HG03378 (cell line): ENCODE data around the gene CACNA1S.

Source experiments
- ATAC-seq: cut with Tn5 transposase; IDR thresholded peaks from one replicate; pipeline ENCODE4 v1.9.1; 2021; ENCODE audit warnings: mild to moderate bottlenecking, moderate library complexity; ENCODE audit not compliant: unreplicated experiment

Gene CACNA1S

DNA sequence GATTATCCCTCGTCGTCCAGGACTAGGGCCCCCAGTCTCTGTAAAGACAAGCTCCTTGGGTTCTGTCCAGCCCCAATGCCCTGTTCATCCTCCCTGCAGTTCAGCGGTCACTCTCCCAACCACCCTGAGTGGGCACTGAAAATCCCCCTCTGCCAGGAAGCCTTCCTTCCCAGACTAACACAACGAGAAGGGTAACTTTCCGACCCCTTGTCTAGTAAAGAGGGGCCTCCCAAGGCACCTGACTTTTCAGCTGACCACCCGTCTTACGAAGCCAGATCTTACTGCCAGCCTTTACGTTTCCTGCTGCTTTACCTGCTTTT, 28.7 kb upstream of the CACNA1S start:
- no peak for ATAC-seq

DNA sequence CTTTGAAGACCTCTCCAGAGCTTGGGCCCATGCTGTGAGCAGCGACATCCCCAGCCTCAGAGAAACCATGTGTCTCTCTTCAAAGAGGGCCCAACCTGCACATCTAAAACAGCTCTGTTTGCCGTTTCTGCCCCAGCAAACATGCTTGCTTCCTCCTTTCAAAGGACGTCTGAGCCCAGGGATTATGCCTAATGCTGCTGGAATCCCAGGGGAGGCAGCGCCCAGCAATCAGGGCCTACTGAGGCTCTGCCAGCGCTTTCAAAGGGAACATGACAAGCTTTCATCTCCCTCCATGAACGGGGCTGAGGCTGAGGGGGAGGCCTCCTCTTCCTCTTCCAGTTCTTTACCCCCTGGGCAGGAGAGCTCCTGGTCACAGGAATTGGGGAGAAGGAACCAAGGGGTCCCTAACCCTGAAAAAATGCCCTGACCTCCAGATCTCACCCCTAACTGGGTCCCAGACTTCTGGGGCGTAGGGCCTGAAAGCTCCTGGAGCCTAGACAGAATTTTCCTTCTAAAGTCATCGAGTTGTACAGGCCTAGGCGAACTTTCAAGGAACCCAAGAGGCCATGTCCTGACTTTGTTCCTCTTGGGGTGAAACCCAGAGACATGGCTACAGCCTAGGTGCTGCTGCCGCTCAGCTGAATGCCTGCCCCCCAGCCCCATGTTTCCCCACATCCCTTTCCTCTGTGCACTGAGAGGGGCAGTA, 28.2 kb upstream of the CACNA1S start:
- ATAC-seq = no peak

DNA sequence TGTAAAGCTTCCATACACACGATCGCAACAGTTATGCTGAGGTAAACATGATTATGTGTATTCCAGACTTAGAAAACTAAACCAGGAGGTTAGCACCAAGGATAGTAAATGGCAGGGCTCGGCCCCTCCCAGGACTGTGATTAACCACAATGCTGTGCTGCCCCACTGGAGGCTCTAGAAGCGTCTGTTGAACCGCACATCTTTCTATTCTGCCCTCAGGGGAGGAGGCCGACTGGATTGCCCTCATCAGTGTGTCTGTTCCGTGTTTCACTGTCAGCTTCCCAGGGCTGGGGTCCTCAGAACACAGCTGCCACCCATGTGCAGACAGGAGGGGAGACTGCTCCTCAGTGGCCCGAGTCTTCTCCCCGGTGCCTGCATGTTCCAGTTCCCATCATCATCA, 27.5 kb upstream of the CACNA1S start:
- ATAC-seq = no peak

DNA sequence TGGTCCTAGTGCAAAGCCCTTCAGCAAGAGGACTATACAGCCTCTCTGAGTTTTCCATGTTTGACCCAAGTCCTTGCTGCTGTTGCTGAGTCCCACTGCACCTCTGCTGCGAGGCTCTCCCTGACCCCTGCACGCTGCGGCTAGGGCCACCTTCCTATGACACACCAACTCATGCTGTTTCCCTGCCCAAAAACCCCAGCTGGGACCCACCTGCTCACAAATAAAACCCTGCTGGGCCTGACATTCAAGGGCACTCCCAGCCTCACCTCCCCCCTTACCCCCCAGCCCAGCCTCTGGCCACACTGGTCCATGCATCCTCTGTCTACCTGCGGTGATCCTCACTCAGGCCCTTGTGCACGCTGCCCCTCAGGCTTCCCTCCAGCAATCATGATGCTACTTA, 27.1 kb upstream of the CACNA1S start:
- ATAC-seq = no peak

DNA sequence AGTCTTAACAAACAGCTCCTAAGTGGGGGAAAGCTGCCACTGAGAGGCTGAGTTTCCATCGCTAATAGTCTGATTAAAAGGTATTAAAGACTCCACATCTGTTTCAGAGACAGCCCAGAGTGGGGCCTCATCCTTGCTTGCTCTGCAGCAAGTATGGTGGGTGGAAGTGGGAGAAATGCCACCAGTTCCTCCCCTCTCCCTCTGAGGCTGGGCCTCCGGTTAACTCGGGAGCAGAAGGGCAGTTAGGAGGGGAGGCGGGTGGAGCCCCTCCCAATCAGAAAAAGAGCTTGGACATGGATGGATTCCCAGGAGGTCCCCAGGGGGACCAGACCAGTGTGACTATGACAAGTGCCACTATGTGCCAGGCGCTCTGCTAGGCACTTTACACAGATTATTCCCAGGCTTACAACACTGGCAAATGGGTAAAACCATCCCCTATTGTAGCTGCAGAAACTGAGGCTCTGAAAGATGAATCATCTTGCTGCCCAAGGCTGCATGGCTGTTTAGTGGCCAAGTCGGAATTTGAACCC, 26.1 kb upstream of the CACNA1S start:
- no peak for ATAC-seq

DNA sequence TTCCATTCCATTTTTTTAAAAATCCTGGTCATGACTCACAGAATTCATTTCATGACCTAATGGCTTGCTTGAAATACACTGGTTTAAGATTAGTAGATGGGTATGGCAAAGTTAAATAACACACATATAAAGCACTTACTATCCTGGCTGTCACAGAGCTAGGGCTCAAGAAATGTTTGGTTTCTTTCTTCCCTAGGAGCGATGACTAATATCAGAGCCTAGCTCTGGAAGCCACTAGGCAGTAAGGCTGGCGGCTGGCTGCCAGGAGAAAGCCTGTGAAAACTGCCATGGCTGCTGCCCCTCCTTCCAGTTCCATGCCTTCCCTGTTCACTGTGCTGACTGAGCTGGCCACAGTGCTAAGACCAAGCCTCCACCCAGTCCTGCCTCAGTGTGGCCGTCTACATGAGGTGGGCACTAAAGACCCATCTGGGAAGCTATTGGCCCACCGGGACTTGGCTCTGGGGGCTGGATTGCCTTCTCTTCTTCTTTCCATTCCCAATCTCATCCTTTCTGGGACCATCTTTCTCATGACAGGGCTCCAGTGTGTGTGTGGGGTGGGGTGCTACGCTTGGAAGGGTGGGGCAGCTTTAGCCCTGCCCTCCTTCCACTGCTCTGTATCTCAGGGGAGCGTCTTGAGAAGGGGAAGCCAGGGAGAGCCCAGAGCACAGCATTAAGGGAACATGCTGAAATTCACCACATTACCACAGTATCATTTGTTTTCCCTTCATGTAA, 25.5 kb upstream of the CACNA1S start:
- no peak for ATAC-seq

DNA sequence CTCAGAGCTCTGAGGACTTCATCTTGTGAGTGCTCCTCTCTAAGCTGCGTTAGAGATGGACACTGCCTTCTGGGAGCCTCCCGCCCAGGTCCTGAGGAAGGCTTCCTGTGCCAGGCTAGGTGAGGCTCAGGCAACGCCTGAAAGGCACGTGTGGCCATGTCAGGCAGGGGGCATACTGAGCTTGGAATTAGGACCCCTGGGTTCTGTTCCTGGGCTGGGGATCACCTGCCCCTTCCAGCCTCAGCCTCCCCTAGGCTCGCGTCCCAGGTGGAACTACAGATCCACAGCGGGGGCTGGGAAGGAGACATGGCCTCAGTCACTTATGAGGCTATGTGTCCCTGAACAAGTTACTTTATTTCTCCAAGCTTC, 24.8 kb upstream of the CACNA1S start:
- ATAC-seq = no peak

DNA sequence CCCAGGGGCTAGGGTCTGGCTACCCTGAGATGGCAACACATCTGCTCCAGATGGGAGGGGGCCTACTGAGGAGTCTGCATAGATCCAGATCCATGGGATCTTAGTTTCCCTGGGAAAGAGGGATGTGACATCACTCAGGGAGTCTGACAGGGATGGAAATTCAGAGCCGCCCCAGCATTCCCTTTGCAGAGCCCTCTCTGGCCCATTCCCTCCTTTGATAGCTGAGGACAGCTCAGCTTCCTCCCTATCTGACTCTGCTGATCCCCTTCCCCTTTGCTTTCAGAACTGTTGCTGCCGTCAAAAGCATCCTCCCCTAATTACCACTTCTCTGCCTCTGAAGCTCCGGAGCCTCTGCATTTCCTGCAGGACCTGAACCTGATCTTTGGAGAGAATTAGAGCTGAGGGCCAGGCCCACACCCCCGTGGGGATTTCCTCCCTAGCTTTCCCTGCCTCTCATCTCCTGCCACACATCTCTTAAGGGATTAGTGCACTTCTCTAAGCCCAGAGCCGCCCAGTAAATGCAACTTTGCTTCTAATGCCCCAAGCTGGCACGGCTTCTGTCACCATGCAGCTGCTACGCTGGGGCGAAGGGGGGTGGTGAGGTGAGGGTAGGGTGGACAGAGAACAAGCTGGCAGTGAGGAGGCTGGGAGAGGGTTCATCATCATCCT, 24.3 kb upstream of the CACNA1S start:
- ATAC-seq = no peak

DNA sequence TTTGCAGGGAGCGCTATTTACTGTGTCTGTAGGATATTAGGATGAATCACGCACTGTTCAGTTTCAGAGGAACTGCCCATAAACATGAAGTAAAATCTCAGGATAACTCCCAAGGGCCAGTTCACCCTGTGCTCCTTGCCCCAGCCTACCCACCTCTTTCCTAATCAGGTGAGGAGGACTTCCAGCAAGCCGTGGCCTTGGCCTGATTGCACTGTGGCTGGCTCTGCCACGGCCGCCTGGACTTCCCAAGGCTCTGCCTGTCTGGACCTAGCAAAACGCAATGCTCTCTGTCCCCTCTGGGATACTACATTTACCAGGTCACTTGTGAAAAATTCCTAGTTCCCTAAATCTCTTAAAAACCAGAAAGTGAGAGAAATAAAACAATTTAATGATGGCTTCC, 22.2 kb upstream of the CACNA1S start:
- no peak for ATAC-seq

DNA sequence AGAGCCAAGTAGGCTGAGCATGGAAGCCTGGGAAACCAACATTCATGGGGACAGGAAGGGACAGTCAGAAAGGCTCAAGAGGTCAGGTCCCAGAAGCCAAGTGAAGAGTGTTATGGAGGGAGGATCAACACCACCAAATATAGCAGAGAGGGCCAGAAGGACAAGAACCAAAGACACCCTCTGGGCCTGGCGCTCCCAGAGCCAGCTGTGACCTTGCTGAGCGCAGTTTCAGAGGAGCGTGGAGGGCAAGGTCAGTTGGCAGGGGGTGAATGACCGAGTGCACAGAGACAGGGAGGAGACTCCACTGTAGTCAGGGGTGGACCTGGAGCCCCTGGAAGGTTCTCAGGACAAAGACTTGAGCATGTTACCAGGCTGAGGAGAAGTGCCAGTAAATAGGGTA, 19.2 kb upstream of the CACNA1S start:
- no peak for ATAC-seq

DNA sequence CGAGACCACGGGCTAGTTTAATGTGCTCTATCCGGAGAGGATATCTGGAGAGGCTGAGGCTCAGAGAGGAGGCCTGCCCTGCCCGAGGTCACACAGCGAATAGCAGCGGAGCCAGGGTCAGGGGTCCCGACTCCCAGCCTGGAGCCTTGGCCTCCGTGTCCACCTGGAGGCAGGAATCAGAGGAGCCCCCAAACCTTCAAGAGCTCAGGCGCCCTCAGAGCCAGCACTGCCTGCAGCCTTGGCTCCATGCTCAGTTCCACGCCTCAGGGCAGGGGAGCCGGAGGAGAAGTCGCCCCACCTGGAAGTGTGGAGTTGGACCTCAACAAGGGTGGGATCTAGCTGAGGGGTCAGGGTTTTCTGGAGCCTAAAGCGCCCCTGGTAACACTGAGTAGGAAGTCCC, 16.7 kb upstream of the CACNA1S start:
- no peak for ATAC-seq

DNA sequence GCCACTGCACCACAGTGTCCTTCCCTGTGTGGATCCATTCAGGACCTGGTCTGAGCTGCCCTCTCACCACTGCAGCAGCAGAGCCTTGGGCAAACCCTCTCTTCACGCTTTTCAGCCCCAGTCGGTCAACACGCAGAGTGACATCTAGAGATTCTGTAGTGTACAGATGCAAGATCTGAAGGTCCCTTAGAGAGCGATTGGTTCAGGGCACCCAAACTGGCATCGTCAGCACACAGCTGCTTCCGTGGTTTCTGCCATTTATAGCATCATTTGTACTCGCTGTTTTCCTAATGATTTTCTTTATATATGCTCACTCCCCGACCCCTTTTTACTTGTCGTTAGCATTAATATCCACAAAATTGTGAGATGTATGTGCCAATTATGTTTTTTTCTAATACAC, 16.2 kb upstream of the CACNA1S start:
- no peak for ATAC-seq

DNA sequence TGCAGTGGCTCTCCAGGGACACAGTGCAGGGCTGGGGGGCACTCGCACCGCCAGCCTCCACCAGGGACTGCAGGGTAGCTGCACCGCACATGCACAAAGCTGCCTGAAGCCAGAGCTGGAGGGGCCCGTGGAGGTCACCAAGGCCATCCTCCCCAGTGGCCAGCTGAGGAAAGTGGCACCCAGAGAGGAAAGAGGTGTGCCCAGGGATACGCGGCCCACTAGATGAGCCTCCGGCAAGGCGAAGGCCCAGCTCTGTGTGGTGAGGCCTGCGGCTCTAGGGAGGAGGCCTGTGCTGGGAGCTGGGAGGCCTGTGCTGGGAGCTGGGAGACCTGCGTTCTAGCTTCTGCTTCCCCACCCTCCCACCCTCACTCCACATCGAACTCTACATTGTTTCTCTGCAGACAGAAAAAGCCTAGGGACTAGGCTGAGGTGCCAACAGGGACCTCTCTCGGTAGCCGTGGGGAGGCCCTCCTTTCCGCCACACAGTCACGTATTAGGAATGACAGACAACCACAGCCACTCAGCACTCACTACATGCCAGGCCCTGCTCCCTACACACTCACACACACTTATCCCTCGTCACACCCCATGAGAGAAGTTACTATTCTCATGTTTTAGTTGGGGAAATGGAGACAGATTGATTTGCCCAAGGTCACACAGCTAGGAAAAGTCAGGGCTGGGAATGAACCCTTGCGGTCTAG, 15.7 kb upstream of the CACNA1S start:
- no peak for ATAC-seq

DNA sequence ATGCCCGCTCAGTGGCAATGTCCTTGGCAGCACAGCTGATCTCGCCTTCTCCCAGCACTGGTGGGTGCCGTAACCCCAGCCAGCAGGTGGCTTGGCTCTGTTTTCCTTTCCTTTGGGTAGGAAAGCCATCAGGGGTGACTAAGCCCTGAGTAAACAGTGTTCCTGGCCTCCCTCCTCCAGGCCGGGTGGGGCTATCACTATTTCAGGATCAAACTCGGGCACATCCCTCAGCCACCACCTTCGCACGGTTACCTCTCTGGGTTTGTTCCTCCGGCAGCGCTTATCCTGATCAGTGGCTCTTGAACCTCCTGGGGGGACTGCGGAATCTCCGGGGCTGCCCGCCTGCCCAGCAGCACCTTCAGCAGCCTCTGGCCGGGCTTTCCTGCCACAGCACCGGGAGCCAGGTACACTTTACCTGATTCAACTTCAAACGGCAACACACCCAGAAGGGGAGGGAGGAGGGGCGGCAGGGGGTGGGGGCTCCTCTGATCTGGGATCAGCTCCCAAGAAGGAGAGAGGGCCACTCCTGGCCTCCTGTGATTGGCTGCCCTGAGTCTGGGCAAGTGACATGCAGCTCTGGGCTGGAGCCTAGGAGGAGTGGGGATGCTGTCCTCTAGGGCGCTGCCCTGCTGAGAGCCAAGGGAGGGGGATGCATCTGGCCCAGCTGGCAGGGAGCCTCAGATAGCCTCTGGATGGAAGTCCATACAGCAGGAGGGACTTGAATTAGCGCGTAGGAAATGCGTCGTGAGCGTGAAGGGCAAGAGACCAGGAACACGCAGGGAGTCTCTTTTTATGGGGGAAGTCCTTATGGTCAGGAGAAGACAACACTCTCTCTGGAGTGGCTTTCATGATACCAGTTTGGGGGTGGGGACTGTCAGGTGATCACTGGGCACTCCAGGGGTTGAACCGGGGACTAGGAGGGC, 14.9 kb upstream of the CACNA1S start, which contains the start of gene ASCL5:
ASCL5 (minus strand) TSS at position 353 of the 923 bp plus-strand sequence. CDS start 11,812 bp downstream, outside the sequence.
- no peak for ATAC-seq

DNA sequence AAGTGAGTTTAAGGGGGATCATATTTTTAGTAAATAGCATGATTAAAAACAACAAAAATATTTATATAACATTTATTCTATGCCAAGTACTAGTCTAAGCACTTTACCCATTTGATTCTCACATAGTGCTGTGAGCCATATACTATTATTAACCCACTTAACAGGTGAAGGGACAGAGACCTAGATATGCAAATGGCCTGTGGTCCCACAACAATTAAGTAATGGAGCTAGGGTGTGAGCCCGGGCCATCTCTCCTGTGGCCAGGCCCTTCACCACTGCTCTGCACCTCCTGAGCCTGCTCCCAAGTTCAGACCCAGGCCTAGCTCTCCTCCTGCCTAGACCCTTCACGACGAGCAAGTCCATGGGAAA, 14.2 kb upstream of the CACNA1S start:
- no peak for ATAC-seq

DNA sequence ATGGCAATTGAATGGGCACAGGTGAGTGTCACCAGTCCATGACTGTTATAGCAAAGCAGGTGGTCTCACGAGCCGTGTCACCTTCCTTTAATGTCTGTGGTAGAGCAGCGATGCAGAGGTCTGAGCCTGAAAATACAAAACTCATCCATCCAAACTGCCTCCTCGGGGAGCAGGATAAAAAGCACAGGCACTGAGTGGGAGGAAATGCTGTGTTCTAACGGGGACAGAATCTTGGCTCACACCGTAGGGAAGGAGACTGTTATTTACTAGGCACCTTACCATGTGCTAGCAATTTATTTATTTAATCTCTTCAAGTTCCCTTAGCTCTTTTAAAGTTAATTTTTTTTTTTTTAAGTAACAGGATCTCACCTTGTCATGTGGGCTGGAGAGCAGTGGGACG, 13.6 kb upstream of the CACNA1S start:
- no peak for ATAC-seq

DNA sequence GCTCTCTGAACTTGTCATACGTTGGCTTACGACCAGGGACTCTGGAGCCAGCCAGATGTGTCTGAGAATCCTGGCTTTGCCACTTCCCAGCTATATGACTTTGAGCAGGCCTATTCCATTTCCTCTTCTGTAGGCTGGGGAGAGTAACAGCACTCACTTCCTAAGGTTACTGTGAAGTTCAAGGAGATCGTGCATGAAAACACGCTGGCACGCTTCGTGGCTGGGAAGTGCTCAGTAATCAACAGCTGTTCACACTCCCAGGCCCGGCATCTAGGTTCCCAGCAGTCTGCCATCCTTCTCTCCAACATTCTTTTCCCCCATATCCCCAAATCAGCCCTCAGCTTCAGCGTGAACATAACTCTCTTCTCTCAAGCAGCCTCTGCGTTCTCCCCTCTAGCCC, 12.8 kb upstream of the CACNA1S start:
- ATAC-seq = no peak

DNA sequence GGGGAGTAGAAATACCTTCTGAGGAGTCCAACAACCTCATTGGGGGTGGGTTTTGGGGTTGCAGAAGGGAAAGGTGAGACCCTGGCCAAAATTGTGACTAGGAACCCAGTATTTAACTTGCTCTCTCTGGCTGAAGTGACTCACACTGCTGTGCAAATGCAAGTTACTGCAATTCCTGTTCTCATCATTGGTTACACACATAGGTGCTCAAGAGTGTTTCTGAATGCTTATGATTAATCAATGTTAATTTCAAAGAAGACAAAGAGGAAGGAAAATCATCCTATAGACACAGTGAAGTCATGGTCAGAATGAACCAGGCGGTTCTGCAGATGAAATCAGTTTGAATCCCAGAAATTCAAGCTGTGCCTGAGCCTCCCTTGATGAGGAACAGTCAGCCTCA, 11.6 kb upstream of the CACNA1S start:
- no peak for ATAC-seq

DNA sequence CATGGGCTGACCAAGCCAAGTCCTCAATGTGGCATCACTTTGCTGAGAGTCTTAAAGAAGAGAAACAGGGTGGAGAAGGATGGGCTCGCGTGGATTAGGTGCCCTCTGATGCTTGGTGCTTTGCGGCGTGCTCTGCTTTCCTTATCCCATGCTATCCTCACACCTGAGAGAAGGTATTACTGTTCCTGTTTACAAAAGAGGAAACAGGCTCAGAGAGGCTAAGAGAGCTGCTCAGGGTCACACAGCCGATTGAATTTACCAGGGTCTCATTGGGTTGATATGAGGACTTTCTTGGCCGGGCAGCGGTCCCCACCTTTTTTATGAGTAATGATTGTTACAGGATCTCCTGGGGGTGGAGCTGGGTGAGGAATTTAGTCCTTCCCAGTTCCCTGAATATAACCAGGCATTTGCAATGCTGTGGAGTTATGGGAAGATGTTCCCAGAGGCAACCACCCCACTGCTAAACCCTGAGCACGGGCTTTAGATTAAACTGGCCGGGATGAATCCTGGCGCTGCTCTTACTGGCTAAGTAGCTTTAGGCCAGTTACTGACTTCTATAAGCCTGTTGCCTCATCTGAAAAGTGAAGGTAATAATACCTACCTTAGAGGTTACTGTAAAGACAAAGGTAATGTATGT, 10.2 kb upstream of the CACNA1S start:
- no peak for ATAC-seq
